Fibroblast of skin of scalp (primary cell): ENCODE results near the gene LAPTM5.

Experiments used
- DNase-seq: peaks from one replicate; pipeline ENCODE4 v3.0.0-alpha.2; 2013

LAPTM5 gene

DNA sequence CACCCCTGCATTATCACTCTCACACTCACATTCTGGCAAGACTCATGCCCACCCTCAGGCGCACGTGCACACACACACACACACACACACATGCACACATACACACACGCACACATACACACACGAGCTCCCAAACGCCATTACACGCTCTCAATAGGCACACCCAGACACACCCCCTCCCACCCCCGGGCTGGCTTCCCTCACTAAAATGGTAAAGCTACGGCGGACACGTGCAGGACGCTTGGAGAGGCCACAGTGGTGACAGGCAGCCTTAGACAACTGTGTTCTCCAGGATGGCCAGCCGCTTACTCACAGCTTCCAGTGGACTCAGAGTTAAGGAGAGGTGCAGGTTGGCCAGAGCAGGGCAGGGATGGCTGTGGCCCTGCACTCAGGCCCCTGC lies 44.3 kb downstream of the LAPTM5 start:
- peak; percentile 40 for DNase-seq

GRCh38 chr1:30712583-30712982 lies 45.0 kb downstream of the LAPTM5 start:
- DNase-seq, result no peak

- no peak for DNase-seq
These were observed 47.2 kb downstream of the LAPTM5 start for GRCh38 chr1:30710407-30710806.

- DNase-seq, result no peak
These were observed 49.2 kb downstream of the LAPTM5 start for GRCh38 chr1:30708361-30708728.

GRCh38 chr1:30707412-30708360 lies 49.9 kb downstream of the LAPTM5 start:
- DNase-seq, result peak; percentile 67

- DNase-seq, result peak; percentile 67
These were observed 51.0 kb downstream of the LAPTM5 start for GRCh38 chr1:30706528-30706927.

GRCh38 chr1:30705698-30706097 lies 51.9 kb downstream of the LAPTM5 start:
- no peak for DNase-seq

DNA sequence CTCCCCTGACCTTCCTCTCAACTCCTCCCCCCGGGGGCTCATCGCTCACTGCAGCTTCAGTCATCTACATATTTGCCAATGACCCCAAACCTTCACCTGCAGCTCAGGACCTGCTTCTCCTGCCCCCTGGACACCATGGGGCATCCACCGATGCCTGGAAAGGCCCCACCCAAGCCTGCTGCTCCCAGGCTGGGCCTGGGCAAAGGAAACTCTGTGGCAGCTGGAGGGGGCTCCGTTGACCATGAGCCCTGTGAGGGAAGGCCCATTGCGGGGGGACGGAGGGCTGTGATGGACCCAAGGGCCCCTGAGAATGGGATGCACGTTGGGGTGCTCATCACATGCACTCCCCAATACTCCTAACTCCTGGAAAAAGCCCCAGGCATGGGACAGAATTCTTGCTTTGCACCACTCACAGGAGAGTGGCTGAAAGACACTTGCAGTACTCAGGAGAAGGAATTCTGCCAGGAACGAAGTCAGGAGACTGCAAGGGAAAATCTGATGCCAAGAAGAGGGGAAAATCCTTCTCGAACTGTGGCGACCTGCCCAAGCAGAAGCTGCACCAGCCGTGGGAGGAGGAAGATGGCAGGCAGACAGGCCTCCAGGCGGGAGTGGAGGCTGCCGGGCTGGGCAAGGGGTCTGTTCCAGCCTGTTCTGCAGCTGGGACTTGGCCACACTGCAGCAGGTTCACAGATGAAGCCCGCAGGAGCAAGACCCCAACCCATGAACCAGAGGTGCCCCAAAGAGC lies 52.6 kb downstream of the LAPTM5 start:
- DNase-seq, result no peak

- DNase-seq, result no peak
These were observed 53.3 kb downstream of the LAPTM5 start for GRCh38 chr1:30704271-30704670.

- DNase-seq, result no peak
These were observed 54.8 kb downstream of the LAPTM5 start for GRCh38 chr1:30702823-30703222.

GRCh38 chr1:30701258-30701633 lies 56.3 kb downstream of the LAPTM5 start:
- DNase-seq, result no peak

GRCh38 chr1:30700528-30701257 lies 56.9 kb downstream of the LAPTM5 start:
- peak; percentile 88 for DNase-seq

DNA sequence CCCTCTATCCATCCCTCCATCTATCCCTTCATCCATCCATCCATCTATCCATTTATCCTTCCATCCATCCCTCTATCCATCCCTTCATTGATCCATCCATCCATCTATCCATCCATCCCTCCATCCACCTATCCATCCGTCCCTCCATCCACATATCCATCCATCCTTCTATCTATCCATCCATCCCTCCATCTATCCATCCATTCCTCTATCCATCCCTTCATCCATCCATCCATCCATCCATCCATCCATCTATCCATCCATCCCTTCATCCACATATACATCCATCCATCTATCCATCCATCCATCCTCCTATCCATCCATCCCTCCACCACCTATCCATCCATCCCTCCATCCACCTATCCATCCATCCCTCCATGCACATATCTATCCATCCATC lies 57.8 kb downstream of the LAPTM5 start:
- no peak for DNase-seq

GRCh38 chr1:30698401-30698981 lies 59.1 kb downstream of the LAPTM5 start:
- DNase-seq, result peak; percentile 15

- peak; percentile 33 for DNase-seq
These were observed 59.8 kb downstream of the LAPTM5 start for GRCh38 chr1:30697571-30698376.

- no peak for DNase-seq
These were observed 60.7 kb downstream of the LAPTM5 start for GRCh38 chr1:30696831-30697230.

GRCh38 chr1:30695439-30695841 lies 62.1 kb downstream of the LAPTM5 start:
- no peak for DNase-seq

- DNase-seq, result no peak
These were observed 63.0 kb downstream of the LAPTM5 start for GRCh38 chr1:30694280-30695175.

- DNase-seq, result no peak
These were observed 63.8 kb downstream of the LAPTM5 start for GRCh38 chr1:30693822-30694221.

- DNase-seq, result no peak
These were observed 64.2 kb downstream of the LAPTM5 start for GRCh38 chr1:30693366-30693765.

GRCh38 chr1:30692948-30693301 lies 64.6 kb downstream of the LAPTM5 start:
- DNase-seq, result no peak
